NCI-H2196 treated with DMSO at 0.1 percent for 48 hours (cell line): ENCODE data around the gene SPATA2.

Source experiments
- DNase-seq: peaks from one replicate; lab custom pipeline; 2025; ENCODE audit not compliant: unreplicated experiment; lab: John Stamatoyannopoulos, UW

SPATA2 gene

DNA sequence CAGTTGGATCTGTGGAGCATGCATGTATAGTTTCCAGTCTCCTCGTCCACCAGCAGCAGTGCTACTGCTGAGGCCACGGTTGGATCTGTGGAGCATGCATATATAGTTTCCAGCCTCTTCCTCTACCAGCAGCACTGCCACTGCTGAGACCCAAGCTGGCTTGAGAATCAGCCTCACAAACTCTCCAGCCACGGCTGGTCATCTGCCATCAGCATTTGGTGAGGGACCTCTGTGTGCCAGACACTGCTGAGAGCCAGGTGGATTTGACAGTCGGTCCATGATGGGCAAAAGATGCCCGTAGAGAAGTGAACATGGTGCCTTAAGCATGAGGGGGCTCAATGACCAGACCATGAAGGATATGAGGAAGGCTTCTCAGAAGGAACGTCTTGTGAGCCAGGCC lies 56.3 kb downstream of the SPATA2 start:
- DNase-seq, result no peak

GRCh38 chr20:49858076-49858585 lies 57.2 kb downstream of the SPATA2 start:
- no peak for DNase-seq

GRCh38 chr20:49856904-49857303 lies 58.4 kb downstream of the SPATA2 start:
- no peak for DNase-seq

GRCh38 chr20:49854190-49854875 lies 61.0 kb downstream of the SPATA2 start:
- no peak for DNase-seq

- DNase-seq, result no peak
These were observed 61.7 kb downstream of the SPATA2 start for GRCh38 chr20:49853640-49854039.
